ENCODE measurements around the gene TLX2. TPM values are rescaled to one million over a fixed set of nuclear protein-coding genes. Genes with fewer than 3 reads are reported as not detected.

TLX2 gene
- total and polyA plus RNA-seq, 2 of the 13 experiments (the other 11 are each of a cell fraction or from before 2014, with no cell fraction given) = 0.05 to 0.20 TPM

- TF ChIP-seq RERE (CRISPR knock-in tag; IDR thresholded peaks at IDR 0.05; ENCODE audit: low read depth) = no peak
- peak; percentile 89; the same call in 1 of the 2 replicates for TF ChIP-seq RARG (CRISPR knock-in tag; IDR thresholded peaks at IDR 0.05; ENCODE audit: low read depth)
- TF ChIP-seq ZNF260 (CRISPR knock-in tag; IDR thresholded peaks at IDR 0.05; ENCODE audit: borderline replicate concordance, low read depth) = no peak
- TF ChIP-seq KDM2A (CRISPR knock-in tag; IDR thresholded peaks at IDR 0.05; ENCODE audit: borderline replicate concordance, low read depth) = peak; percentile 86; the same call in 1 of the 2 replicates
- peak; percentile 98 for TF ChIP-seq TARDBP (CRISPR knock-in tag; IDR thresholded peaks at IDR 0.05)
- peak; percentile 51; the same call in 1 of the 2 replicates for TF ChIP-seq TFE3 (CRISPR knock-in tag; IDR thresholded peaks at IDR 0.05)
- peak; percentile 89 for TF ChIP-seq ATF2 (CRISPR knock-in tag; IDR thresholded peaks at IDR 0.05)
- peak; percentile 41 for TF ChIP-seq HNRNPK (IDR thresholded peaks at IDR 0.05; ENCODE audit: low read depth, low read length, poor library complexity, severe bottlenecking)
- peak; percentile 51; the same call in 1 of the 2 replicates for TF ChIP-seq TMF1 (CRISPR knock-in tag; IDR thresholded peaks at IDR 0.05; ENCODE audit: low read depth)
- TF ChIP-seq ZNF598 (CRISPR knock-in tag; IDR thresholded peaks at IDR 0.05; ENCODE audit: borderline replicate concordance) = peak; percentile 15; the same call in 1 of the 2 replicates
- 0 out of 2 replicates have a peak, but pooled peaks have one; percentile 13 for TF ChIP-seq ATF5 (CRISPR knock-in tag; IDR thresholded peaks at IDR 0.05; ENCODE audit: low read depth)
- TF ChIP-seq UBTF (CRISPR knock-in tag; IDR thresholded peaks at IDR 0.05) = peak; percentile 81; the same call in 1 of the 2 replicates
- 0 out of 2 replicates have a peak, but pooled peaks have one; percentile 19 for TF ChIP-seq ZNF180 (CRISPR knock-in tag; IDR thresholded peaks at IDR 0.05; ENCODE audit: borderline replicate concordance, low read depth)
Measured at GRCh38 chr2:74529357-74530238, 15.3 kb downstream of the TLX2 start, which contains the start of the genes AUP1 and HTRA2 (continued).

All from HepG2 (cell line).